KMS-11 (cell line): ENCODE data around the gene DYTN.
"Not testable (repeated sequence)": the region's sequence is repeated elsewhere in the genome, so short reads cannot be mapped to it uniquely, and the experiment has no call there.

ENCODE experiments used
- H2AFZ ChIP-seq: fragments of 200-600 bp; sonication (generic); 2 replicates; pipeline ENCODE4 v1.6.1; 2016; ENCODE audit warnings: antibody characterized with exemption, mixed run types, low read depth
- H3K27ac ChIP-seq: fragments of 200-600 bp; sonication (generic); 2 replicates; pipeline ENCODE4 v1.6.1; 2016; ENCODE audit warnings: mild to moderate bottlenecking, mixed run types
- H3K27me3 ChIP-seq: fragments of 200-600 bp; sonication (generic); 2 replicates; pipeline ENCODE4 v1.6.1; 2017; ENCODE audit warnings: mild to moderate bottlenecking, low read depth, mixed run types, moderate library complexity; ENCODE audit not compliant: insufficient read depth
- H3K36me3 ChIP-seq: fragments of 200-600 bp; sonication (generic); 2 replicates; pipeline ENCODE4 v1.6.1; 2017; ENCODE audit warnings: mild to moderate bottlenecking, mixed run types; ENCODE audit not compliant: insufficient read depth
- H3K4me1 ChIP-seq: fragments of 200-600 bp; sonication (generic); 2 replicates; pipeline ENCODE4 v1.6.1; 2016; ENCODE audit warnings: mild to moderate bottlenecking, low read depth, mixed run types; ENCODE audit not compliant: poor library complexity, severe bottlenecking
- H3K4me2 ChIP-seq: fragments of 200-600 bp; sonication (generic); 2 replicates; pipeline ENCODE4 v1.7.0; 2016; ENCODE audit warnings: mild to moderate bottlenecking, mixed run types
- H3K4me3 ChIP-seq: fragments of 200-600 bp; sonication (generic); IDR thresholded peaks from 2 replicates; pipeline ENCODE4 v1.6.1; 2017; ENCODE audit warnings: low read depth, low read length, mixed read lengths; ENCODE audit not compliant: insufficient read depth
- H3K79me2 ChIP-seq: fragments of 200-600 bp; sonication (generic); 2 replicates; pipeline ENCODE4 v1.6.1; 2016; ENCODE audit warnings: low read depth, mixed run types; ENCODE audit not compliant: insufficient read depth
- H3K9ac ChIP-seq: fragments of 200-600 bp; sonication (generic); 2 replicates; pipeline ENCODE4 v1.6.1; 2016; ENCODE audit warnings: mild to moderate bottlenecking, mixed run types
- H4K20me1 ChIP-seq: fragments of 200-600 bp; sonication (generic); 2 replicates; pipeline ENCODE4 v1.6.1; 2016; ENCODE audit warnings: mild to moderate bottlenecking, mixed run types; ENCODE audit not compliant: insufficient read depth
- TF ChIP-seq, protein P1 (sequence below): fragments of 200-600 bp; sonication (generic); conservative IDR thresholded peaks from 2 replicates; pipeline ENCODE4 v1.6.1; 2017; ENCODE audit warnings: low read depth, mild to moderate bottlenecking, antibody characterized with exemption, low read length, moderate library complexity, mixed read lengths

The DYTN gene

DNA sequence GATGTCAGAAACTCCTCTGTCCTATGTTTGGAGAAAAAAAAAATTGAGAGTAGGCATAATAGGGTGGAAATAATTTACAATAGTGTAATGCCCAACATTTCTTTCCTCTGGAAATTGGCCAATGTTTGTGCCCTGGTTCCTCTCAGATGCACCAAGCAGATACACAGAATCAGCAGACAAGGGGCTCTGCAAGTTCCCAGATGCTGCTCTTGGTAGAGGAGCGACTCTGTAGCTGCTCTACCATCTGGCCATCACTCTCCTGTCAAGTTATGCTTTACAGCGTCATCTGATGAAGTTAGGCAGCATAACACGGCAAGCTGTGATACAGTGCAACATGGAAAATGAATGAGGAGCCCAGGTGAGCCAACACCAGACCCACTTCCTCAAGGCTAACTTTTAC lies 1.6 kb downstream of the DYTN start:
- H3K79me2 ChIP-seq, result no peaks in the 10 kb centered on the region
- no peak overlapping the region for H3K27ac ChIP-seq
- no peak overlapping the region for H3K4me2 ChIP-seq
- H3K4me1 ChIP-seq, result no peaks in the 10 kb centered on the region
- H3K36me3 ChIP-seq, result no peaks in the 10 kb centered on the region
- no peak overlapping the region for H3K9ac ChIP-seq
- TF ChIP-seq, protein P1, sequence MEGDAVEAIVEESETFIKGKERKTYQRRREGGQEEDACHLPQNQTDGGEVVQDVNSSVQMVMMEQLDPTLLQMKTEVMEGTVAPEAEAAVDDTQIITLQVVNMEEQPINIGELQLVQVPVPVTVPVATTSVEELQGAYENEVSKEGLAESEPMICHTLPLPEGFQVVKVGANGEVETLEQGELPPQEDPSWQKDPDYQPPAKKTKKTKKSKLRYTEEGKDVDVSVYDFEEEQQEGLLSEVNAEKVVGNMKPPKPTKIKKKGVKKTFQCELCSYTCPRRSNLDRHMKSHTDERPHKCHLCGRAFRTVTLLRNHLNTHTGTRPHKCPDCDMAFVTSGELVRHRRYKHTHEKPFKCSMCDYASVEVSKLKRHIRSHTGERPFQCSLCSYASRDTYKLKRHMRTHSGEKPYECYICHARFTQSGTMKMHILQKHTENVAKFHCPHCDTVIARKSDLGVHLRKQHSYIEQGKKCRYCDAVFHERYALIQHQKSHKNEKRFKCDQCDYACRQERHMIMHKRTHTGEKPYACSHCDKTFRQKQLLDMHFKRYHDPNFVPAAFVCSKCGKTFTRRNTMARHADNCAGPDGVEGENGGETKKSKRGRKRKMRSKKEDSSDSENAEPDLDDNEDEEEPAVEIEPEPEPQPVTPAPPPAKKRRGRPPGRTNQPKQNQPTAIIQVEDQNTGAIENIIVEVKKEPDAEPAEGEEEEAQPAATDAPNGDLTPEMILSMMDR, result no peak
- no peak overlapping the region for H2AFZ ChIP-seq
- H3K27me3 ChIP-seq, result no peaks in the 10 kb centered on the region
- no peaks in the 10 kb centered on the region for H4K20me1 ChIP-seq
- H3K4me3 ChIP-seq, result no peak overlapping the region

DNA sequence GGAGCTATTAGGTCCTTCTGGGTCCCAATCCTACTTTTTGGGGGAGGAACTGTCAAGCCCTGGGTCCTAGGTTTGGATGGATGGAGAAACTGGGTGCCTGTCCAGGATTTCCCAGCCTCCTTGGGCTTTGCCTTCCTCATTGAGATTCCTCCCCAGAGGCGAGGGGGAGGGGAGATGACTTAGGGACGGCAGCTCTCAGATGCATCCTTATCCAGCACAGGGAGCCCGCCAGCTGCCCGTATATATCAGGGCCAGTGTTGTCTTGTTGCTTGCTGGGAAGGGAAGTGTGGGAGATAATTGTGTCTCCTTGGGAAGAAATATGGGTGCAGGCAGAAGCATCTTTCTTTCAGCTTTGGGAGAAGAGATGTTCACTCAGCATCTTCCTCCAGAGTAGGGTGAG lies 3.0 kb downstream of the DYTN start:
- H4K20me1 ChIP-seq, H3K4me3 ChIP-seq, H3K9ac ChIP-seq, H2AFZ ChIP-seq, H3K27me3 ChIP-seq, H3K36me3 ChIP-seq, H3K27ac ChIP-seq, H3K79me2 ChIP-seq, H3K4me1 ChIP-seq, H3K4me2 ChIP-seq: not testable (repeated sequence)

DNA sequence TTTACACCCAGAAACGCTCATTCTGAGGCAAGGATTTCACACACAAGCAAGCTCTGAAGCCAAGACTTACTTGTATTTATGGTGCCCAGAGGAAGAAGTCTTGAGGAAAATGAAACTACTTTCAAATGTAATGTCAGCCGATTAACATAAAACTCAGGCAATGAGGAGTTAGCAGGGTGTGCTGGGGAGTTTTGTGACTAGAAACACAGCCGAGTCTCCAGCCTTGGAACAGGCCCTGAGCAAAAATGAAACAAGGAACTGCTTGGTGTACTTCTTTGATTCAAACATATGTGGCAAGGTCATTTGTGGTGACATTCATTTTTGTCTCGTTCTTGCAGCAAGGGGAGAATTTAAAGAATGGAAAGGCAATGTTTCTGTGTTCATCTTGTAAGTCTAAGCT lies 4.5 kb downstream of the DYTN start:
- Histone ChIP-seq H3K4me2 (no peak overlapping the region), H4K20me1 (no peaks in the 10 kb centered on the region), H3K27me3 (no peaks in the 10 kb centered on the region), H3K9ac (no peak overlapping the region), H3K4me1 (no peaks in the 10 kb centered on the region), H3K79me2 (no peaks in the 10 kb centered on the region), H3K27ac (no peak overlapping the region), H3K36me3 (no peaks in the 10 kb centered on the region), H2AFZ (no peak overlapping the region), H3K4me3 (no peak overlapping the region)
- TF ChIP-seq, protein P1, result no peak

DNA sequence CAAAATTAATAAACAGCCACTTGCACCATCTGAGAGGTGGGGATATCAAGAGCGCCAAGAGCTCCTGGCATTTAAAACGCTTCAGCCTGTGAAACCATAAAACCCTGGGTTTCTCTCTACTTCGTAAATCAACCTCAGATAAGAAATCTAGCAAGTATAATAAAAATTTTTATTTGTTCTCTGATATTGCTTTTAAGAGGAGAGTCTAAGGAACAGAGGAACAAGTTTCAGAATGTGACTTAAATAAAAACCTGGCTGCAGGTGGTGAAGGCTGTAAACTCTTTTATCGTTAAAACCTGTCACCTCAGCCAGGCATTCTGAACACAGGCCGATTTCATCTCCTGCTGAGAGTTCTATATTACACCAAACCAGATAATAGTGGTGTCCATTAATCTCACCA lies 9.9 kb downstream of the DYTN start:
- H3K36me3 ChIP-seq, result no peaks in the 10 kb centered on the region
- no peaks in the 10 kb centered on the region for H4K20me1 ChIP-seq
- no peak overlapping the region for H3K4me3 ChIP-seq
- no peaks in the 10 kb centered on the region for H3K79me2 ChIP-seq
- TF ChIP-seq, protein P1, result no peak
- H3K27ac ChIP-seq, result no peak overlapping the region
- H3K4me1 ChIP-seq, result no peaks in the 10 kb centered on the region
- H3K27me3 ChIP-seq, result no peaks in the 10 kb centered on the region
- no peak overlapping the region for H3K4me2 ChIP-seq
- no peak overlapping the region for H3K9ac ChIP-seq
- no peak overlapping the region for H2AFZ ChIP-seq

DNA sequence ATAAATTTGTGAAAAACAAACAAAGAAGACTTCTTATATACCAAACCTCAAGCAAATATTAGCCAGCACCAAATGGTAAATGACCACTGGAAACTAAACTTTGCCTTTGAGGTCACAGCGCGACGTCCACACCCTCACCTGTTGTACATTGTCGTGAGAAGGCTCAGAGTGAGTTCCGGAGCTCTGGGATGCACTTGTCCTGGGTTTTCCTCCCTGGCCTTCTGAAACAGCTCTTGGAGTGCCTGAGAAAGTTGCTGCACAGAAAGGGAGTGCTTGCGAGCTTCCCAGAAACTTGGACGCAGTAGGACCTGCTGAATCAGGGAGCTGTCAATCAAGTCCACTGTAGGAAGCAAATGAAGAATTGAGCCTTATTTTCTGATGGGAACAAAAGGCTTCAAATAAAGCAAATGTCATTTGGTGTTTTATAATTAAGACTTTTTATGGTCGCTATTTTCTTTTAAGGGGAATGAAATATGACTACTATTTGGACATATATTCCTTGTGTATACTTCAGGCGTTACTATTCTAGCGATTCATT lies 11.0 kb downstream of the DYTN start:
- Histone ChIP-seq H4K20me1 (no peaks in the 10 kb centered on the region), H3K4me2 (no peak overlapping the region), H3K36me3 (no peaks in the 10 kb centered on the region), H3K9ac (no peak overlapping the region), H3K27me3 (no peaks in the 10 kb centered on the region), H3K79me2 (no peaks in the 10 kb centered on the region), H3K27ac (no peak overlapping the region), H3K4me1 (no peaks in the 10 kb centered on the region), H3K4me3 (no peak overlapping the region), H2AFZ (no peak overlapping the region)
- TF ChIP-seq, protein P1, result no peak
